ENCODE measurements around the gene LPCAT1. TPM values are rescaled to one million over a fixed set of nuclear protein-coding genes. Genes with fewer than 3 reads are reported as not detected.

The LPCAT1 gene
- total RNA-seq, 1 experiment from 2014 or later: 58.5 TPM

GRCh38 chr5:1555011-1555807 lies 31.4 kb upstream of the LPCAT1 start:
- peak; percentile 88 for DNase-seq (ENCODE audit: low read depth)

- no peak for DNase-seq (ENCODE audit: low read depth)
These were observed 30.7 kb upstream of the LPCAT1 start for GRCh38 chr5:1554410-1554967.

GRCh38 chr5:1553539-1554409 lies 30.0 kb upstream of the LPCAT1 start:
- DNase-seq (ENCODE audit: low read depth): no peak

GRCh38 chr5:1552521-1553255 lies 28.9 kb upstream of the LPCAT1 start:
- DNase-seq (ENCODE audit: low read depth): no peak

GRCh38 chr5:1551426-1552301 lies 27.9 kb upstream of the LPCAT1 start:
- no peak for DNase-seq (ENCODE audit: low read depth)

GRCh38 chr5:1550287-1551076 lies 26.7 kb upstream of the LPCAT1 start:
- DNase-seq (ENCODE audit: low read depth): no peak

GRCh38 chr5:1549475-1550030 lies 25.8 kb upstream of the LPCAT1 start:
- DNase-seq (ENCODE audit: low read depth): no peak

GRCh38 chr5:1548702-1549474 lies 25.1 kb upstream of the LPCAT1 start:
- DNase-seq (ENCODE audit: low read depth): no peak

- no peak for DNase-seq (ENCODE audit: low read depth)
These were observed 23.9 kb upstream of the LPCAT1 start for GRCh38 chr5:1547655-1548054.

GRCh38 chr5:1547236-1547635 lies 23.5 kb upstream of the LPCAT1 start:
- DNase-seq (ENCODE audit: low read depth): no peak

GRCh38 chr5:1546556-1546955 lies 22.8 kb upstream of the LPCAT1 start:
- no peak for DNase-seq (ENCODE audit: low read depth)

- no peak for DNase-seq (ENCODE audit: low read depth)
These were observed 22.1 kb upstream of the LPCAT1 start for GRCh38 chr5:1545805-1546355.

- no peak for DNase-seq (ENCODE audit: low read depth)
These were observed 21.5 kb upstream of the LPCAT1 start for GRCh38 chr5:1545126-1545804.

- DNase-seq (ENCODE audit: low read depth): no peak
These were observed 20.7 kb upstream of the LPCAT1 start for GRCh38 chr5:1544294-1544961.

GRCh38 chr5:1543398-1544293 lies 19.9 kb upstream of the LPCAT1 start:
- no peak for DNase-seq (ENCODE audit: low read depth)

- peak; percentile 82 for DNase-seq (ENCODE audit: low read depth)
These were observed 19.0 kb upstream of the LPCAT1 start for GRCh38 chr5:1542781-1543180.

All from HT1080 (cell line).